ENCODE results near the gene RNASE12. TPM values are rescaled to one million over a fixed set of nuclear protein-coding genes. Genes with fewer than 3 reads are reported as not detected.
"Not testable (repeated sequence)": the region's sequence is repeated elsewhere in the genome, so short reads cannot be mapped to it uniquely, and the experiment has no call there.

The RNASE12 gene
- total and polyA plus RNA-seq, 7 donors = not detected

DNA sequence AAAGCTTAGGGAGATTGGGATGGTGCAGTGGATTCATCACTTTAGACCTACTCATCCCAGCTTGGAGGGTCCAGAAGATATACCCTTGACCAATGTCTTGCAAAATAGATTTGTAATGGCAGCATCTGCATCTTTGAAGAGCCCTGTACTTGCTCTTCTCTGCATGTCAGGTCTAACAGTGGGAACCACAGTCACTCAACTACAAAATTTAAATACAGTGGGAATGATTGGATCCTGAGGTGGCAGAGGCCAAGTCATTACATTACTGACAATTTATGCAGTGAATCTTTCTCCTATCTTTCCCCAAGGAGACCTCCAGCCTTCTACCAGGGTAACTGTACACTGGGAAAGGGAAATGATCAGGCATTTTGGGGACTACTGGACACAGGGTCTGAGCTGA is 22.1 kb downstream of the RNASE12 start:
- TF ChIP-seq, protein P1, sequence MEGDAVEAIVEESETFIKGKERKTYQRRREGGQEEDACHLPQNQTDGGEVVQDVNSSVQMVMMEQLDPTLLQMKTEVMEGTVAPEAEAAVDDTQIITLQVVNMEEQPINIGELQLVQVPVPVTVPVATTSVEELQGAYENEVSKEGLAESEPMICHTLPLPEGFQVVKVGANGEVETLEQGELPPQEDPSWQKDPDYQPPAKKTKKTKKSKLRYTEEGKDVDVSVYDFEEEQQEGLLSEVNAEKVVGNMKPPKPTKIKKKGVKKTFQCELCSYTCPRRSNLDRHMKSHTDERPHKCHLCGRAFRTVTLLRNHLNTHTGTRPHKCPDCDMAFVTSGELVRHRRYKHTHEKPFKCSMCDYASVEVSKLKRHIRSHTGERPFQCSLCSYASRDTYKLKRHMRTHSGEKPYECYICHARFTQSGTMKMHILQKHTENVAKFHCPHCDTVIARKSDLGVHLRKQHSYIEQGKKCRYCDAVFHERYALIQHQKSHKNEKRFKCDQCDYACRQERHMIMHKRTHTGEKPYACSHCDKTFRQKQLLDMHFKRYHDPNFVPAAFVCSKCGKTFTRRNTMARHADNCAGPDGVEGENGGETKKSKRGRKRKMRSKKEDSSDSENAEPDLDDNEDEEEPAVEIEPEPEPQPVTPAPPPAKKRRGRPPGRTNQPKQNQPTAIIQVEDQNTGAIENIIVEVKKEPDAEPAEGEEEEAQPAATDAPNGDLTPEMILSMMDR (IDR thresholded peaks at IDR 0.05) = no peak
- TF ChIP-seq POLR2AphosphoS5 (IDR thresholded peaks at IDR 0.05) (no peak), POLR2A (IDR thresholded peaks at IDR 0.05) (no peak), EP300 (IDR thresholded peaks at IDR 0.05) (no peak)
- H3K27ac ChIP-seq = no peak overlapping the region
- no peak overlapping the region for H3K4me3 ChIP-seq
- H3K9me3 ChIP-seq = peaks cover 3 to 7% (median 4%) of the 10 kb centered on the region in 4 donors
- no peaks in the 10 kb centered on the region for H3K27me3 ChIP-seq
- no peak for DNase-seq
- H3K4me1 ChIP-seq = no peaks in the 10 kb centered on the region
- H3K36me3 ChIP-seq = no peaks in the 10 kb centered on the region
- intact Hi-C loops (cut with DNase I) = no loop called here

DNA sequence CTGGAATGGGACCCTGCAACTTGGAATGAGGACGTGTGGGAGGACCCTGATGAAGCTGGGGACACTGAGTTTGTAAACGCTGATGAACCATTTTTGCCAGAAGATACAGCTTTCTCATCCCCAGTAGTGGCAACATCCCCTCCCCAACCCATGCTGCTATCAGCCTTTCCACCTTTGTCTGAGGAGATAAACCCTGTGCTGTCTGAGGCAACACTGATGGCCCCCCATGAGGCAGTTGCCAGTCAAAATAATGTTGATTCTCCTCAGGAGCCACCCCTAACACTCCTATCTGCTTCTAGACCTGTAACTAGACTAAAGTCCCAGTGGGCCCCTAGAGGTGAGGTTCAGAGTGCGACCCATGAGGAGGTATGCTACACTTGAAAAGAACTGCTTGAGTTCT is 22.8 kb downstream of the RNASE12 start:
- H3K4me3 ChIP-seq = no peak overlapping the region
- no peak overlapping the region for H3K27ac ChIP-seq
- DNase-seq = no peak
- no peaks in the 10 kb centered on the region for H3K27me3 ChIP-seq
- 81 to 88% methylated on average over 3 of the region's 3 CpGs for WGBS, 2 donors
- intact Hi-C loops (cut with DNase I) = no loop called here
- H3K4me1 ChIP-seq = no peaks in the 10 kb centered on the region
- H3K36me3 ChIP-seq = no peaks in the 10 kb centered on the region
- H3K9me3 ChIP-seq = peaks cover 3 to 7% (median 4%) of the 10 kb centered on the region in 4 donors
- TF ChIP-seq POLR2A (IDR thresholded peaks at IDR 0.05) (no peak), POLR2AphosphoS5 (IDR thresholded peaks at IDR 0.05) (no peak), EP300 (IDR thresholded peaks at IDR 0.05) (no peak)
- TF ChIP-seq, protein P1 (IDR thresholded peaks at IDR 0.05) = no peak

DNA sequence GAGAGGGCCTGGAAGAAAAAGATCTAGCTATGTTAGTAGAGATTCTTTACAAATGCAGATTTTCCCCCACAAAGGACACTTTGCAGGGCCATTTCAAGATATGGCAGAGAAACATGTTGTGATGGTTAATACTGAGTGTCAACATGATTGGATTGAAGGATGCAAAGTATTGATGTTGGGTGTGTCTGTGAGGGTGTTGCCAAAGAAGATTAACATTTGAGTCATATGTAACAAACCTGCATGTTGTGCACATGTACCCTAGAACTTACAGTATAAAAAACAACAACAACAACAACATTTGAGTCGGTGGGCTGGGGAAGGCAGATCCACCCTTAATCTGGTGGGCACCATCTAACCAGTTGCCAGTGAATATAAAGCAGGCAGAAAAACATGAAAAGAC is 24.0 kb downstream of the RNASE12 start:
- H3K27ac ChIP-seq; H3K36me3 ChIP-seq; H3K9me3 ChIP-seq; H3K4me1 ChIP-seq; H3K27me3 ChIP-seq; DNase-seq; H3K4me3 ChIP-seq; intact Hi-C loops (cut with DNase I): not testable (repeated sequence)
- WGBS, 2 donors = 78 to 90% methylated on average over 1 of the region's 1 CpG

DNA sequence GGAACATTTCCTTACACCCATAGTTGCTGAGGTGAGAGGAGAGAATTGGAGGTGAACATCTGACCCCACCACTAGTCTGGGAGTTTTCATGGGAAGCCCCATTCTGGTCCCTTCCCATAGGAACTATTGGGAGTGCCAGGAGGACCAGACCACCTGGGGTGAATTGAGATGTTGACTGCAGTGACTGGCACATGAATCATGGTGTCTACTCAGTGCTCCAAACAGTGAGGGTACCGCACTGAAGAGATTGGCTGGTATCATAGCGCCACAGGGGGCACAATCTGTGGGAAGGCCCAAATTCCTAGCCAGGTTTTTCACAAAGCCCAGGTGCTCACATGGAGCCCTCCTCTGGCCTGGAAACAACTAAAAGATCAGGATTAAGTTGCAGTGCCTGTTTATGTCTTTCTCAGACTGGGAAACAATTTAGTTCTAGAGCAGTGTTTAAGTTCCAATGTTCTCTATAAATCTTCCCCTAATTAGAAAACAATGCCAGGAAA is 26.6 kb downstream of the RNASE12 start:
- Histone ChIP-seq H3K27ac (no peak overlapping the region), H3K9me3 (peaks cover 2 to 7% (median 4%) of the 10 kb centered on the region in 4 donors), H3K27me3 (no peaks in the 10 kb centered on the region), H3K36me3 (no peaks in the 10 kb centered on the region), H3K4me1 (no peaks in the 10 kb centered on the region), H3K4me3 (no peak overlapping the region)
- no peak for DNase-seq
- TF ChIP-seq POLR2A (IDR thresholded peaks at IDR 0.05) (no peak), EP300 (IDR thresholded peaks at IDR 0.05) (no peak), POLR2AphosphoS5 (IDR thresholded peaks at IDR 0.05) (no peak)
- TF ChIP-seq, protein P1 (IDR thresholded peaks at IDR 0.05) = no peak
- WGBS, 2 donors = 93 to 94% methylated on average over 2 of the region's 2 CpGs
- intact Hi-C loops (cut with DNase I) = no loop called here

DNA sequence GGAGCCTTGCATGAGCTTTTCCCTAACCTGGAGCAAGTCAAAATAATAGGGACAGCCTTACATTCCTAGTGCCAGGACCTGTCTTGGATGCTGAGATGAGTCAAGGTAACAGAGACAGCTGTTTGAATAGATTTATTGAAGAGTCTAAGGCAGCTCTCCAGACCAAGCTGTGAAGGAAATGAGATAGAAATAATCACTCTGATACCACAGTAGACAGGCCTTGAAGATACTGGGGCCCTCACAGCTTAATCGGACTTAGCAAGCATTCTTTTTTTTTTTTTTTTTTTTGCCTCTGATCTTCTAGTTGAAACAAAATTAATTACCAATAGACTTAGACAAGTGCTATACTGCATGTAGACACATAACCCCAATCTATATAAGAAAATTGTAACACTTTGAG is 27.2 kb downstream of the RNASE12 start:
- no peak for TF ChIP-seq POLR2A (IDR thresholded peaks at IDR 0.05)
- no peak for TF ChIP-seq POLR2AphosphoS5 (IDR thresholded peaks at IDR 0.05)
- TF ChIP-seq, protein P1 (IDR thresholded peaks at IDR 0.05) = no peak
- no peak for TF ChIP-seq EP300 (IDR thresholded peaks at IDR 0.05)
- Histone ChIP-seq H3K36me3 (no peaks in the 10 kb centered on the region), H3K4me3 (no peak overlapping the region), H3K27me3 (no peaks in the 10 kb centered on the region), H3K27ac (no peak overlapping the region), H3K4me1 (no peaks in the 10 kb centered on the region), H3K9me3 (peaks cover 0 to 5% (median 3%) of the 10 kb centered on the region in 4 donors)
- 81 to 85% methylated on average over 1 of the region's 1 CpG for WGBS, 2 donors
- intact Hi-C loops (cut with DNase I) = no loop called here
- DNase-seq = no peak

Measured in sigmoid colon (tissue), 7 donors.